GF-D8 (cell line): ENCODE data around the gene CCDC88C.

Source experiments
- DNase-seq: peaks from one replicate; lab custom pipeline; 2025; lab: John Stamatoyannopoulos, UW

CCDC88C gene

GRCh38 chr14:91343051-91343450 lies 74.6 kb downstream of the CCDC88C start:
- no peak for DNase-seq

GRCh38 chr14:91342206-91342760 lies 75.3 kb downstream of the CCDC88C start:
- DNase-seq: no peak

- no peak for DNase-seq
Observed at GRCh38 chr14:91341751-91342154, 75.9 kb downstream of the CCDC88C start.

- no peak for DNase-seq
Observed at GRCh38 chr14:91341334-91341733, 76.3 kb downstream of the CCDC88C start.

GRCh38 chr14:91339671-91340369 lies 77.8 kb downstream of the CCDC88C start:
- DNase-seq: no peak

- no peak for DNase-seq
Observed at GRCh38 chr14:91339076-91339475, 78.5 kb downstream of the CCDC88C start.

GRCh38 chr14:91338379-91338778 lies 79.2 kb downstream of the CCDC88C start:
- DNase-seq: no peak

- DNase-seq: no peak
Observed at GRCh38 chr14:91337699-91338335, 79.8 kb downstream of the CCDC88C start.

- DNase-seq: no peak
Observed at GRCh38 chr14:91336093-91336450, 81.5 kb downstream of the CCDC88C start.

GRCh38 chr14:91335191-91336092 lies 82.2 kb downstream of the CCDC88C start:
- no peak for DNase-seq

- no peak for DNase-seq
Observed at GRCh38 chr14:91333650-91334039, 84.0 kb downstream of the CCDC88C start.

GRCh38 chr14:91332986-91333649 lies 84.5 kb downstream of the CCDC88C start:
- DNase-seq: no peak

GRCh38 chr14:91332171-91332985 lies 85.2 kb downstream of the CCDC88C start:
- no peak for DNase-seq

- DNase-seq: no peak
Observed at GRCh38 chr14:91331721-91332120, 85.9 kb downstream of the CCDC88C start.

- no peak for DNase-seq
Observed at GRCh38 chr14:91330856-91331255, 86.8 kb downstream of the CCDC88C start.

- no peak for DNase-seq
Observed at GRCh38 chr14:91330096-91330696, 87.4 kb downstream of the CCDC88C start.

- no peak for DNase-seq
Observed at GRCh38 chr14:91329486-91330014, 88.1 kb downstream of the CCDC88C start.

- no peak for DNase-seq
Observed at GRCh38 chr14:91328313-91329050, 89.1 kb downstream of the CCDC88C start.

- DNase-seq: no peak
Observed at GRCh38 chr14:91327661-91328312, 89.8 kb downstream of the CCDC88C start.
